CD4-positive, alpha-beta T cell treated with Interleukin-6 for 4 hours (primary cell): ENCODE data around the gene DND1.
A peak's percentile ranks its signal among the peaks of the same experiment; 100 is the strongest.
"Not testable (repeated sequence)": the region's sequence is repeated elsewhere in the genome, so short reads cannot be mapped to it uniquely, and the experiment has no call there.

ENCODE experiments used
- DNase-seq: peaks from one replicate; pipeline ENCODE4 v3.0.0-alpha.2; 2020; ENCODE audit warnings: mixed read lengths

The DND1 gene

GRCh38 chr5:140671472-140672125 lies 1.8 kb downstream of the DND1 start:
- DNase-seq = no peak

DNA sequence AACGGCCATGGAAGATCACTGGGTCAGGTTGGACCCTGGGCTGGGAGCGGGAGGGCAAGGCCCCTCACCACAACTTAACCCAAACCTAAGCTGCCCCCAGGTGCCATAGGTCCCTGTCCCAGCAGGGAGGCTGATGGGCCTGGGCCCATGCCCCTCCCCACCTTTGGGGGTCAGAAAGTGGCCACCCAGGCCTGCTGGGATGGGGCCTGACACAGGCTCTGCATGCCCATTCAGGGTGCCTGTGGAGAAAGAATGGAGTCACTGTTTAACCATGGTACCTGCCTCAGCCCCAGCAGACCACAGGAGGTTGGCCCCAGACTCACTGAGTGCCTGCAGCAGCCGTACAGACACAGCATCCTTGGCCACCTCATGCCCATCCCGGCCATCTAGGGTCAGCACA lies 2.3 kb downstream of the DND1 start:
- DNase-seq = not testable (repeated sequence)

- DNase-seq = peak; percentile 97
Observed at GRCh38 chr5:140664359-140665119, 8.8 kb downstream of the DND1 start, which contains the start of gene WDR55. TSS of gene WDR55 (plus strand) at chr5:140664904. CDS start at chr5:140664913, 9 bp downstream.

- no peak for DNase-seq
Observed at GRCh38 chr5:140664030-140664358, 9.4 kb downstream of the DND1 start.

GRCh38 chr5:140660371-140660770 lies 13.0 kb downstream of the DND1 start:
- DNase-seq = not testable (repeated sequence)

- no peak for DNase-seq
Observed at GRCh38 chr5:140658870-140659269, 14.5 kb downstream of the DND1 start.

- DNase-seq = no peak
Observed at GRCh38 chr5:140647042-140647419, 26.3 kb downstream of the DND1 start.

GRCh38 chr5:140642718-140643117 lies 30.7 kb downstream of the DND1 start:
- no peak for DNase-seq

DNA sequence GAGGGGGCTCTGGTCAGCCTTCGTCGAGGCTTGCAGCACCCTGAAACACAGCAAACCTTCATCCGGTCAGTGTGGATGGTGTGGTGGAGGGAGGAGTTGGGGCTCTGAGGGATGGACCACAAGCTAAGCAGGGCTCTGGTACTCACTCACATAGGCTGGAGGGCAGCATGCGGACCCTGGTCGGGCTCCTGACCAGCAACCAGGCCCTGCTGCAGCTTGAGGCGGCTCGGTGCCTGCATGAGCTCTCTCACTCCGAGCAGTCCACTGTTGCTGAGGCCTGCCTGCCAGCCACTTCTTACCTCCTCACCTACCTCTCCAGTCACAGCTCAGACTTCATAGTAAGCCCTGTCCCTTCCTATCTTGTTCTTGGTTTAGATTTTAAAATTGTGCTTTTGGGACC lies 31.7 kb downstream of the DND1 start:
- no peak for DNase-seq

DNA sequence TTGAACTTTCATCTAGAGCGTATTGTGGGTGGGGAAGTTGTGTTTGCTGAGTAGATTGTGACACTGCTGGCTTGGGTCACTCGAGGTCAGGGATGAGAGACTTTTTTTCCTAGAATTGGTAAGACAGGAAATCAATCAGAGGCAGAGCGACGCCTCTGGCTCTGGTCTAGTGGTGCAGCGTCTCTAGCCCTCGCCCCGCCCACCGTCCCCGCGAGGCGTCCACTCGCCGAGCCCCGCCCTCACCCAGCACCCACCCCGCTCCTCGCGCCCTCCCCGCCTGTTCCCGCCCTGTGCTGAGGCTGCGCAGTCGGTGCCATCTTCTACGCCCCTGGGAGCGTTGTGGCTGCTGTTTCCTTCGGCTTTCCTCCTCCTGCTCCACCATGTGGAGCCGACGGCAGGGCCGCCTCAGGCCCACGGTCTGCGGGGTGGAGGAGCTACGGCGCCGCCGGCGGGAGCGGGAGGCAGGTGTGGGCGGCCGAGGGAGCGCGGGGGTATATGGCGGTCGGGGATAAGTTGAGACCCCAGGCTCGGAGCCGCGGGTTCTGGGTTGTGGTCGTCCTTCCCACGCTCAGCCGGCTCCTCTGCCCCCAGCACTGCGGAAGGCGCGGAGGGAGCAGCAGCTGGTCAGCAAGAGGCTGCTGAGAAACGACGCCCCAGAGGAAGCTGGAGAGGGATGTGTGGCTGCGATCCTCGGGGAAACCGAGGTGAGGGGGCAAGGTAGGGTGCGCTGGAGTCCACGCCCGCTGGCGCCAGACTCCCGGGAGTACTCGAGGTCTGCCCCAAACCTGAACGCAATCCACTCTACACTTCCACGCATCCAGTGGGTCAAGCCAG lies 34.0 kb downstream of the DND1 start, which contains the start of gene TMCO6:
TSS of gene TMCO6 (plus strand) at position 304 of the 834 bp plus-strand sequence. CDS start at position 381, 77 bp downstream.
- DNase-seq = peak; percentile 99

- not testable (repeated sequence) for DNase-seq
Observed at GRCh38 chr5:140638898-140639147, 34.6 kb downstream of the DND1 start.

DNA sequence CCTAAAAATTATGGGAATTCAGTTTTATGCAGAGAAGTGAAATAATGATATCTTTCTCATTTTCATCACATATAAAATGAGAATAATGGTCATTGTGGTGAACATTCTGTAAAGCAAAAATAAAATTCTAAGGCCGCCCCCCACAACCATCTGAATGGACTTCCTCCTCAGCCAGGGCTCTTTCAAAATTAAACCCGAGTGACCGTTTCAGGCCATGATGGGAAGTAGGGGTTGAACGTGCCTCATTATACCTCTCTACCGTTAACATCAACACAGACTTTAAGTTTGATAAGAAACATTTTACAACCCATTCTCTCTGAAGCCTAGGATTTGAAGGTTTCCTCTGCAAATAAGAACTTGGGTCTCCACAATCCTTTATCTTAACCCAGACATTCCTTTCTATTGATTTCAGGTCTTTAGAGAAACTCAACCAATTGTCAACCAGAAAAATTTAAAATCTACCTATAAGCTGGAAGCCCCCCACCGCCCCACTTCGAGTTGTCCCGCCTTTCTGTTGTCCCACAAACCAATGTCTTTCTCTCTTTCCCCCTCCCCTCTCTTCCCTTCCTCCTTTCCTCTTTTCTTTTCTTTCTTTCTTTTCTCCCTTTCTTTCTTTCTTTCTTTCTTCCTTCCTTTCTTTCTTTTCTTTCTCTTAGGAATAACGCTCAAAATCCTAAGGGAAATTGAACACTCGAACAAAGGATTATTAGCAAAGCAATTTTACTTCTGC lies 35.8 kb downstream of the DND1 start:
- no peak for DNase-seq

DNA sequence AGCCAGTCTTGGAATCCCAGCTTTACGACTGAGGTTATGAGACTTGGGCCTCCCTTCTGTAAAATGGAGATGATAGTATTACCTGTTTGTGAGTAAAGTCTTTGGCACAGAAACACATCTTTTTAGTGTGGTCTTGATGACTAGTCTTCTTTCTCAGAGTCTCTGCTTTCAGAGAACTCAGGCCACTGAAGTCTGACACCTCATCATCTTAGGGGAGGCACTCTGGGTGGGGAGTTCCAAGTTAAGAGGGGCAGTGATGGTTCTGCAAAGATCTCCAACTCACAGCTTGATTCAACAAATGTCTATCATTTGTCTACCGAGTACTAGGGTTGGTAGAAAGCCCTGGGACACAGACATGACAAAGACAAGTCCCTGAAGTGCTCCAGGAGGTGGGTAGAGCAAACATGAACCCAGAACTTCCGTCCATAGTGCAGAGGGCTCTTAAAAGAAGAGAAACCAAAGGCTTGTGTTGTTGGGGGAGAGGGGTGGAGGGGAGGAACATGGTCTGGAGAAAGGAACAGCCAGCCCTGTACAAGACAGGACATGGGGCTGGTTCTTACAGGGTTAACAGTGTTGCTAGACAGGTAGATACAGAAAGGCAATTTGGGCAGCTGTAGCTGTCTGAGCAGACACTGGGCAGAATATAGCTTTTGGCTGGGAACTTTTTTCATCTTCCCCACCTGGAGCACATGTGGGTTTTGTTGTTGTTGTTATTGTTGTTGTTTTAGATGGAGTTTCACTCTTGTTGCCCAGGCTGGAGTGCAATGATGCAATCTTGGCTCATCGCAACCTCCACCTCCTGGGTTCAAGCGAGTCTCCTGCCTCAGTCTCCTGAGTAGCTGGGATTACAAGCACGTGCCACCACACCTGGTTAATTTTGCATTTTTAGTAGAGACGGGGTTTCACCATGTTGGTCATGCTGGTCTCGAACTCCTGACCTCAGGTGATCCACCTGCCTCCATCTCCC lies 37.8 kb downstream of the DND1 start:
- DNase-seq = no peak

- DNase-seq = no peak
Observed at GRCh38 chr5:140634103-140634502, 39.3 kb downstream of the DND1 start.

DNA sequence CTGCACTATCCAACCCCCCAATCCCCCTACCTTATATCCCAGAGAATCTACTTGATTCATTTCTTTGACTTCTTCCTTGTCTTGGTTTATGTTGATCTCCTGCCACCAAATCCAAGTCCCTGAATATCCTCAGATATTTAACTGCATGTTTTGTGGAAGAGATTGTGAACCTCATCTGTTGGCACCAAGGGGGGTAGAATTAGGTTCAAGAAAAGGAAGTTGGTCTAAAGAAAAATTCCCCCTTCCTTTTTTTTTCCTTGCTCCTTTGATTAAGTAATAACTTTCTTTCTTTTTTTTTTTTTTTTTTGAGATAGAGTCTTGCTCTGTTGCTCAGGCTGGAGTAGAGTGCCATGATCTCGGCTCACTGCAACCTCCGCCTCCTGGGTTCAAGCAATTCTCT lies 39.9 kb downstream of the DND1 start:
- no peak for DNase-seq

DNA sequence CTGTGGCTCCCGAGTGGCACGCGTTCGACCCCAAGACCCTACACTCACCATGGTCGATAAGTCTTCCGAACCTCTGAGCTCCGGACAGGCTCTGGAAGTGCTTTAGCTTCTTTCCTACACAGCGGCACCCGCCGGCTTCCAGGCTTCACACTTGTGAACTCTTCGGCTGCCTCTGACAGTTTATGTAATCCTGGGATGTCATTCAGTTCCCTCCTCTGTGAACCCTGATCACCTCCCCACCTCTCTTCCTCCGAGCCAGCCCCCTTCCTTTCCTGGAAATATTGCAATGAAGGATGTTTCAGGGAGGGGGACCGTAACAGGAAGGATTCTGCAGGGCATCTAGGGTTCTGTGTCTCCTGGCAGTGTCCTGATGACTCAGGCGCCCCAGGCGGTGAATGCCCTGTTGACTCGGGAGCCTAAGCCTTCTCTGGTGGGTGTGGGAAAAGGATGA lies 40.3 kb downstream of the DND1 start, which contains the start of gene CD14:
TSS of gene CD14 (minus strand) at position 155 of the 451 bp plus-strand sequence. CDS start at position 51, 104 bp downstream.
- DNase-seq = peak; percentile 18

GRCh38 chr5:140632366-140633020 lies 40.9 kb downstream of the DND1 start:
- peak; percentile 65 for DNase-seq

GRCh38 chr5:140631831-140632365 lies 41.5 kb downstream of the DND1 start:
- DNase-seq = peak; percentile 56

DNA sequence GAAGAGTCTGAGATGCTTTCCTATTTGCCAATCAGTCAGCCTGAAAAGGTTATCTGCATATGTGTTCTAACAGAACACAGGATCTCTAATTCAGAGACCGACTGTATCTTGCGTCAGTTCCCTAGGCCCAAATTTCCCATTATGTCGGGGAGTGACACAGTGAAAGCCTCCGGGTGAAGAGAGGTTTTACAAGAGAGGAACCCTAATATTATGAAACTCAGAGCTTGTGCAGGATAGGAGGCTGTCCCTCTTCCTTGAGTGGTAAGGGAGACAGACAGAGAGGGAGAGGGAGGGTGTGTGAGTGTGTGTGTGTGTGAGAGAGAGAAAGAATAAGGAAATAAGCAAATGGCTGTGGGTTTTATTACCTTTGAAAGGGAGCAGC lies 42.3 kb downstream of the DND1 start:
- DNase-seq = no peak

- DNase-seq = no peak
Observed at GRCh38 chr5:140630292-140631035, 42.9 kb downstream of the DND1 start.
